ENCODE results near the gene ULK4. TPM values are rescaled to one million over a fixed set of nuclear protein-coding genes. Genes with fewer than 3 reads are reported as not detected.

ULK4 gene
- total and polyA plus RNA-seq, 2 of the 4 experiments (the other 2 are of a cell fraction) = 2.7 to 5.0 TPM

- no TSS peak for BruUV-seq (replicated peaks)
- Histone ChIP-seq H3K4me1 (ENCODE audit: control insufficient read depth, insufficient read depth, low read length) (peaks cover 8% of the 10 kb centered on the region), H3K9me3 (ENCODE audit: control insufficient read depth, insufficient read depth, low read length) (no peaks in the 10 kb centered on the region), H3K9me1 (ENCODE audit: insufficient read depth, low read length) (peaks cover 6% of the 10 kb centered on the region), H4K20me1 (ENCODE audit: insufficient read depth, low read length) (no peaks in the 10 kb centered on the region), H2AK9ac (replicated peaks; ENCODE audit: low read depth, low read length, poor library complexity) (no peak overlapping the region), H2BK120ac (ENCODE audit: low read depth, low read length) (no peak overlapping the region), H2BK5ac (ENCODE audit: low read depth, low read length, poor library complexity, severe bottlenecking) (no peak overlapping the region), H3K18ac (ENCODE audit: low read depth, low read length) (no peak overlapping the region; the same call in 1 of the 2 replicates), H4K8ac (ENCODE audit: low read depth in 2 of 2, low read length in 2 of 2) (no peak overlapping the region), H2BK15ac (ENCODE audit: low read depth, low read length) (no peak overlapping the region), H3K14ac (replicated peaks; ENCODE audit: low read depth, low read length) (no peak overlapping the region), H4K5ac (ENCODE audit: low read depth, low read length) (no peak overlapping the region), H3K4ac (ENCODE audit: low read depth, low read length) (no peak overlapping the region), H2AFZ (replicated peaks; ENCODE audit: low read length, poor library complexity) (no peak overlapping the region), H3K56ac (ENCODE audit: extremely low read depth, insufficient read depth, low read length) (no peak overlapping the region), H3K79me1 (ENCODE audit: low read depth in 1 of 2, low read length in 2 of 2) (no peaks in the 10 kb centered on the region), H3K36me3 (ENCODE audit: control insufficient read depth, insufficient read depth, low read length) (no peaks in the 10 kb centered on the region), H4K91ac (ENCODE audit: insufficient read depth, low read depth, low read length) (no peak overlapping the region), H2BK20ac (ENCODE audit: low read depth, low read length) (no peak overlapping the region), H2AK5ac (ENCODE audit: low read depth, low read length) (no peak overlapping the region), H3K27me3 (ENCODE audit: control insufficient read depth, insufficient read depth, low read length) (no peaks in the 10 kb centered on the region), H3K4me3 (ENCODE audit: insufficient read depth, low read depth, low read length) (no peak overlapping the region), H3K27ac (ENCODE audit: insufficient read depth, low read length) (no peak overlapping the region), H3K23ac (ENCODE audit: low read depth, low read length) (no peak overlapping the region), H3K4me2 (ENCODE audit: low read depth, low read length) (no peak overlapping the region), H3K9ac (ENCODE audit: low read depth, low read length) (no peak overlapping the region)
- in situ Hi-C loops (cut with MboI; ENCODE audit: low sequenced_read_pairs) (no loop called here), intact Hi-C loops (cut with micrococcal nuclease) (no loop called here), dilution Hi-C loops (cut with HindIII; ENCODE audit: low sequenced_read_pairs, unreplicated experiment) (no loop called here)
- WGBS, 2 experiments (ENCODE audit: extremely low coverage in 2 of 2, insufficient read length in 1 of 2) = no CpG with 5 or more reads among the region's 2 CpGs
- POLR2A ChIA-PET (ENCODE audit: unreplicated experiment) = no interaction called here
- CTCF ChIA-PET = no interaction called here
- peak; percentile 38 for DNase-seq
- no peak for TF ChIP-seq MAFK (IDR thresholded peaks at IDR 0.05; ENCODE audit: low read depth, low read length)
- no peak for TF ChIP-seq SMC3 (IDR thresholded peaks at IDR 0.05; ENCODE audit: low read depth, low read length)
- TF ChIP-seq CHD1 (IDR thresholded peaks at IDR 0.05; ENCODE audit: low read depth, low read length) = no peak
- TF ChIP-seq FOS (IDR thresholded peaks at IDR 0.05; ENCODE audit: low read depth, low read length) = no peak
- no peak for TF ChIP-seq USF2 (IDR thresholded peaks at IDR 0.05; ENCODE audit: low read depth, low read length)
- TF ChIP-seq CEBPB (IDR thresholded peaks at IDR 0.05; ENCODE audit: low read depth, low read length) = no peak
- no peak for TF ChIP-seq MAZ (IDR thresholded peaks at IDR 0.05; ENCODE audit: borderline replicate concordance, low read depth, low read length)
- TF ChIP-seq RFX5 (IDR thresholded peaks at IDR 0.05; ENCODE audit: low read depth, low read length) = no peak
- no peak for TF ChIP-seq POLR2A (IDR thresholded peaks at IDR 0.05; ENCODE audit: low read depth, low read length)
- TF ChIP-seq CTCF (conservative IDR thresholded peaks at IDR 0.05; ENCODE audit: low read depth, low read length) = no peak
- peak; percentile 53 for ATAC-seq (ENCODE audit: low read depth)
These were observed 633.0 kb downstream of the ULK4 start for GRCh38 chr3:41328926-41329325.
